Gastroesophageal sphincter (tissue), 4 donors: ENCODE results near the gene PDC. TPM values are rescaled to one million over a fixed set of nuclear protein-coding genes. Genes with fewer than 3 reads are reported as not detected.

Source experiments
- ATAC-seq: fragments of 150-250 bp; one replicate; pipeline ENCODE4 v1.9.1; 2016; ENCODE audit warnings: mild to moderate bottlenecking, moderate library complexity
- H3K27ac ChIP-seq, 4 donors: fragments of 200-600 bp; sonication (generic) in 3 of 4; 1 replicate in 3 of 4; 2 replicates in 1 of 4; pipeline ENCODE4 v1.5.1; 2016 to 2019
- H3K27me3 ChIP-seq: fragments of 200-600 bp; sonication (generic); one replicate; pipeline ENCODE4 v1.5.1; 2019
- H3K36me3 ChIP-seq, 2 donors: fragments of 200-600 bp; sonication (generic); one replicate each; pipeline ENCODE4 v1.5.1; 2019; ENCODE audit warnings: control low read depth in 1 of 2
- H3K4me1 ChIP-seq, 3 donors: fragments of 200-600 bp; sonication (generic); 1 replicate in 2 of 3; 2 replicates in 1 of 3; pipeline ENCODE4 v1.5.1; 2016 to 2019; ENCODE audit warnings: control low read depth in 2 of 3
- H3K4me3 ChIP-seq, 2 donors: fragments of 200-600 bp; sonication (generic); one replicate each; pipeline ENCODE4 v1.5.1; 2019; ENCODE audit warnings: mild to moderate bottlenecking in 1 of 2, moderate library complexity in 1 of 2
- H3K9me3 ChIP-seq, 3 donors: fragments of 200-600 bp; sonication (generic); one replicate each; pipeline ENCODE4 v1.5.1; 2017 to 2019; ENCODE audit warnings: control low read depth in 2 of 3
- EP300 ChIP-seq: sonication (generic); formaldehyde crosslinking; IDR thresholded peaks from one replicate; pipeline ENCODE4 v1.6.1; 2017; ENCODE audit warnings: antibody characterized with exemption, mild to moderate bottlenecking
- POLR2A ChIP-seq, 2 donors: fragments of 450-650 bp; IDR thresholded peaks; one replicate each; pipeline ENCODE4 v1.6.1; 2017; ENCODE audit warnings: antibody characterized with exemption in 2 of 2, mild to moderate bottlenecking in 2 of 2, moderate library complexity in 1 of 2
- POLR2AphosphoS5 ChIP-seq: sonication (generic); formaldehyde crosslinking; IDR thresholded peaks from one replicate; pipeline ENCODE4 v1.6.1; 2017; ENCODE audit warnings: antibody characterized with exemption
- WGBS, 2 donors: methylation state at CpG; one replicate each; pipeline ENCODE4 v1.1.5; 2018; ENCODE audit warnings: low coverage in 1 of 2; 5-methylcytosine and 5-hydroxymethylcytosine counted together
- total RNA-seq, 4 donors: library from RNA; depleted of rRNA; stranded (reverse); fragments of >200 nt; gene quantifications; one replicate each; pipeline ENCODE4 v1.1.0, GENCODE V29; 2016
- TF ChIP-seq, protein P1 (sequence below), 4 experiments: fragments of 200-600 bp in 2 of 4; fragments of 450-650 bp in 2 of 4; sonication (generic) in 1 of 4; IDR thresholded peaks; one replicate each; pipeline ENCODE4 v1.5.1; 2017 to 2019; ENCODE audit warnings: antibody characterized with exemption in 4 of 4, mild to moderate bottlenecking in 2 of 4, moderate library complexity in 2 of 4

PDC gene
- total RNA-seq, 4 donors from 2014 or later, result not detected

DNA sequence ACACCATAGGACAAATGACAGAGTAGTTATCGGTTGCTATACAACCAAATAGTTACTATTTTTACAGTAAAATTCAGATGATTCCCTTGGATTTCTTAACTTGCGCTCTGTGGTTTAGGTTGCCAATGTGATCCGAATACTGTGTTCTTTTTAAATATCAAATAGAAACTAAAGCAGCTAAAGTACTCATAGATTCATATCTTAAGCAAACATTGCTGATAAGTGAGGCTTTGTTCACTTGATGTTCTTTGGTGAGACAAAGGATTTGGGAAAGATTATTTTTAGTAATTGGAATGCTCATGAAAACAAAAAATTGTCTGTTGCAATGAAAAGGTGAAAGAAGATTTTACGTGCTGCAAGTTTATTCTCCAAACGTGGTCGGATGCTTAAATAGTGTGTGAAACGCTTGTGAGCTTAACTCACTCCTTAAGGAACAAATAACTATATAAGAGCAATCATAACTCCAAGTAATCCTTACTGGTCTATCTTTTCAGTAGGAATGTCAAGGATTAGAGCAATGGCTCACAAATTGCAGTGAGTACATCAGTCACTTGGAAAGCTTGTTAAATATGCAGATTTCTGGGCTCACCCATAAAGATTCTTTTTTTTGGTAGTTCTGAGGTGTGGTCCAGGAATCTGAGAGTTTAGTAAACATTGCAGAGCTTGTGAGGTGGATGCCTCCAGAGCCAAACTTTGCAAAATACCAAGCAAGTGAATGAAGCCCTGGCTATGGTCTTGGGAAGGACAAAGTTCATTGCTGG, 31.8 kb upstream of the PDC start:
- Histone ChIP-seq H3K36me3 (no peaks in the 10 kb centered on the region), H3K4me1 (no peaks in the 10 kb centered on the region), H3K27me3 (no peaks in the 10 kb centered on the region), H3K4me3 (no peak overlapping the region), H3K27ac (no peak overlapping the region), H3K9me3 (no peaks in the 10 kb centered on the region)
- TF ChIP-seq EP300, result no peak
- TF ChIP-seq POLR2A (IDR thresholded peaks at IDR 0.05), result no peak
- no peak for TF ChIP-seq POLR2AphosphoS5
- TF ChIP-seq, protein P1, sequence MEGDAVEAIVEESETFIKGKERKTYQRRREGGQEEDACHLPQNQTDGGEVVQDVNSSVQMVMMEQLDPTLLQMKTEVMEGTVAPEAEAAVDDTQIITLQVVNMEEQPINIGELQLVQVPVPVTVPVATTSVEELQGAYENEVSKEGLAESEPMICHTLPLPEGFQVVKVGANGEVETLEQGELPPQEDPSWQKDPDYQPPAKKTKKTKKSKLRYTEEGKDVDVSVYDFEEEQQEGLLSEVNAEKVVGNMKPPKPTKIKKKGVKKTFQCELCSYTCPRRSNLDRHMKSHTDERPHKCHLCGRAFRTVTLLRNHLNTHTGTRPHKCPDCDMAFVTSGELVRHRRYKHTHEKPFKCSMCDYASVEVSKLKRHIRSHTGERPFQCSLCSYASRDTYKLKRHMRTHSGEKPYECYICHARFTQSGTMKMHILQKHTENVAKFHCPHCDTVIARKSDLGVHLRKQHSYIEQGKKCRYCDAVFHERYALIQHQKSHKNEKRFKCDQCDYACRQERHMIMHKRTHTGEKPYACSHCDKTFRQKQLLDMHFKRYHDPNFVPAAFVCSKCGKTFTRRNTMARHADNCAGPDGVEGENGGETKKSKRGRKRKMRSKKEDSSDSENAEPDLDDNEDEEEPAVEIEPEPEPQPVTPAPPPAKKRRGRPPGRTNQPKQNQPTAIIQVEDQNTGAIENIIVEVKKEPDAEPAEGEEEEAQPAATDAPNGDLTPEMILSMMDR (IDR thresholded peaks at IDR 0.05), result no peak
- ATAC-seq, result no peak
- 88 to 92% methylated on average over 7 of the region's 7 CpGs for WGBS, 2 donors

DNA sequence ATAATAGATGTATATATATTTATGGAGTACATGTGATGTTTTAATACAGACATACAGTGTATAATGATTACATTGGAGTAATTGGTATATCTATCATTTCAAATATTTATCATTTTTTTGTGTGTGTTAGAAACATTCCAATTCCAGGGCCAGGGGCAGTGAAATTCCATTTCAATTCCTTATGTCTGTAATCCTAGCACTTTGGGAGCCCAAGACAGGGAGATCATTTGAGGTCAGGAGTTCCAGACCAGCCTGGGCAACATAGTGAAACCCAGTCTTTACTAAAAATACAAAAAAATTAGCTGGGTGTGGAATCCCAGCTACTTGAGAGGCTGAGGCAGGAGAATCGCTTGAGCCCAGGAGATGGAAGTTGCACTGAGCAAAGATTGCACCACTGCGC, 30.4 kb upstream of the PDC start:
- TF ChIP-seq, protein P1 (IDR thresholded peaks at IDR 0.05), result no peak
- no peak for TF ChIP-seq POLR2A (IDR thresholded peaks at IDR 0.05)
- no peak for TF ChIP-seq POLR2AphosphoS5
- no peak for TF ChIP-seq EP300
- Histone ChIP-seq H3K27ac (no peak overlapping the region), H3K36me3 (no peaks in the 10 kb centered on the region), H3K9me3 (no peaks in the 10 kb centered on the region), H3K4me1 (no peaks in the 10 kb centered on the region), H3K27me3 (no peaks in the 10 kb centered on the region), H3K4me3 (no peak overlapping the region)
- ATAC-seq, result no peak
- 88% methylated on average over 2 of the region's 2 CpGs; no CpG with 5 or more reads in 1 of the 2 donors for WGBS, 2 donors

DNA sequence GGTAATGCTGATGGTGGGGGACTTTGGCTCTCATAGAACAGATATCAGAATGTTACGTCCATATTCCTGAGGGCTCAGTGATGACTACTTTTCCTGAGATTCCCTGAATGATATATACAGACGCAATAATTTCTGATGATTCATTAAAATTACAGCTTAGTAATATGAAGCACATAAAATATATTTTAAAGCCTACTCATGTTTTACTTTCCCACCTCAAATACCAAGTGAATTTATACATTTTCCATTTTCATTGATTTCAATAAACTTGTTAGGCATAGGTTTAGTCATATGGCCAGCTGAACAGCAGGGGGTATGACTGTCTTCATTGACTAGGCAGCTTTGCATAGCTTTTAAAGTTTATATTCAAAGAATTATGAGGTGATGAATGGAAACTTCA, 26.2 kb upstream of the PDC start:
- no peaks in the 10 kb centered on the region for H3K27me3 ChIP-seq
- WGBS, 2 donors, result 76 to 95% methylated on average over 2 of the region's 2 CpGs

DNA sequence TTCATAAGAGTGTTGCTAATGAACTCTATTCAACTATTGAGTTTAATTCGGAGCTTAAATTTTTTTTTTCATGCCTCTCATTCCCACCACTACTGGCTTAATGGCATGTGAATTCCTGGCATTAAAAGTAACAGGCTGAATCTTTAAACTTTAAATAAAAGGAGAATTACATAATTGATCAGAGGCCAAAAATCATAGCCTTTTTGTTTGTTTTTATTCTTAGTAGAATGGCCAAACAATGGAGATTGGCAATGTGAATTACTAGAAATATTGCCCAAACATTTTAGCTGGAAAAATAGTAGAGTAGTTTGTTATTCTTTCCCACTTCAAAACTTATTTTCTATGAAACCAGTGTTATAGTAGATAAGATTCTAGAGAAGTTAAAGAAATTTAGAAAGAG, 25.1 kb upstream of the PDC start:
- 53 to 62% methylated on average over 1 of the region's 1 CpG for WGBS, 2 donors
- H3K27me3 ChIP-seq, result no peaks in the 10 kb centered on the region
- no peaks in the 10 kb centered on the region for H3K36me3 ChIP-seq
- H3K27ac ChIP-seq, result no peak overlapping the region
- no peak for ATAC-seq
- H3K4me3 ChIP-seq, result no peak overlapping the region
- TF ChIP-seq, protein P1 (IDR thresholded peaks at IDR 0.05), result no peak
- TF ChIP-seq EP300, result no peak
- no peak for TF ChIP-seq POLR2A (IDR thresholded peaks at IDR 0.05)
- TF ChIP-seq POLR2AphosphoS5, result no peak
- no peaks in the 10 kb centered on the region for H3K4me1 ChIP-seq
- no peaks in the 10 kb centered on the region for H3K9me3 ChIP-seq

More for the DNA sequence above, 26.2 kb upstream of the PDC start:
- ATAC-seq, result no peak
- no peak overlapping the region for H3K27ac ChIP-seq
- no peak overlapping the region for H3K4me3 ChIP-seq
- no peaks in the 10 kb centered on the region for H3K36me3 ChIP-seq
- TF ChIP-seq, protein P1 (IDR thresholded peaks at IDR 0.05), result no peak
- TF ChIP-seq EP300 (no peak), POLR2AphosphoS5 (no peak), POLR2A (IDR thresholded peaks at IDR 0.05) (no peak)
- no peaks in the 10 kb centered on the region for H3K9me3 ChIP-seq
- no peaks in the 10 kb centered on the region for H3K4me1 ChIP-seq

DNA sequence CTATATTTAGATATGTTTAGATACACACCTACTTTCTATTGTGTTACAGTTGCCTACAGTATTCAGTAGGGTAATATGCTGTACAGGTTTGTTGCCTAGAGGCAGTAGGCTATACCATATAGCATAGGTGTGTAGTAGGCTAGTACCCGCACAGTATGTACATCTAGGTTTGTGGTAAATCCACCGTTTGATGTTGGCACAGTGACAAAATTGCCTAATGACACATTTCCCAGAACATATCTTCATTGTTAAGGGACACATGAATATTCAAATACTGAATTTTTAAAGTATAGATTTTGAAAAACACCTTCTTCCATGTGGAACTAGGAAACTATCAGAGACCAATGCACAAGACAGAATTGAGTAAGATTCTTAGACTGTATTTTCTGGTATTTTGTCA, 22.6 kb upstream of the PDC start:
- no peak for ATAC-seq
- 59% methylated on average over 2 of the region's 2 CpGs; no CpG with 5 or more reads in 1 of the 2 donors for WGBS, 2 donors
- Histone ChIP-seq H3K36me3 (no peaks in the 10 kb centered on the region), H3K4me1 (no peaks in the 10 kb centered on the region), H3K4me3 (no peak overlapping the region), H3K27me3 (no peaks in the 10 kb centered on the region), H3K27ac (no peak overlapping the region), H3K9me3 (no peaks in the 10 kb centered on the region)
- no peak for TF ChIP-seq EP300
- no peak for TF ChIP-seq POLR2AphosphoS5
- TF ChIP-seq, protein P1 (IDR thresholded peaks at IDR 0.05), result no peak
- TF ChIP-seq POLR2A (IDR thresholded peaks at IDR 0.05), result no peak
